Inferior parietal cortex (tissue), 1 donor: Measurements from ENCODE around the gene SEMA3G.

Experiments
- DNase-seq: peaks from one replicate; pipeline ENCODE4 v3.0.0-alpha.2; 2016; ENCODE audit errors: extremely low spot score

Gene SEMA3G

DNA sequence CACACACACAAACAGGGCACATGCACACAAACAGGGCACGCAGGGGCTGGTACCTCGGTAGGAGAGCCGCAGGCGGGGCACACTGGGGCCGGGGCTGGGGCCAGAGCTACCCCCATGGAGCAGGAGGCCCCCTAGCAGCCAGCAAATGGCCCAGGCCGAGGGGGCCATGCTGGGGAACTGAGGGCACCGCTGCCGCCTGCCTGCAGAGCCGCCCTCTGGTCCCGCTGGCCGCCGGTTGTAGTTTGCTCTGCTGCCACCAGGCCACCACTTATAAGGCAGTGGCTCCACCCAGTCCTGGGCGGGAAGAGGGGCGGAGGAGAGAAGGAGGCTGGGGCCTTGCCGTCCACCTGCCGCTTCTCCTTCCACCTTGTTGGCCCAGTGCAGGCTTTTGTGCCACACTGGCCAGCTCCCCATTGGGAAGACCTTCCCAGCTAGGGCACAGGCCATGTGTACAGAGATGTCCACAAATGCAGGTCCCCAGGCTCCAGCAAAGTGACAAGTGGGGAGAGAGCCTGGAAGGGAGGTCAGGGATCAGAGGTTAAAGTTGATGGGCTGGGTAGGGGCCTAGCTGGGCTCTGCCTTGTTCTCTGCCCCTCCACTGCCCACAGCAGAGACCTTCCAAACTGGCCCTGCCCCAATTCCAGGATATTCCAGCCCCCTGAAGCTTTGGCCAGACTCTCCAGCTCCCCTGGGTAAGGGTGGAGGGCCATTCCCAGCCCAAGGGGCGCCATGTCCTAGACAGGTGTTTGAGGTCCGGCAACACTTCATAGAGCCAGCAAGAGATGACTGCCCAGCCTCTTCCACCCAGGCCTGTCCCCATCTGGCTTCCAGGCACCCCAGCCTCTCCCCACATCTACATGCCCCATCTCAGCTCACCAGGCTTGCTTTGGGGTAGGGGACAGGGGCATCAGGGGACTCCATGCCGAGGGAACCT lies at the start of gene SEMA3G:
SEMA3G (minus strand) TSS at position 244 of the 934 bp plus-strand sequence; CDS start at position 168, 76 bp downstream.
- DNase-seq = no peak

DNA sequence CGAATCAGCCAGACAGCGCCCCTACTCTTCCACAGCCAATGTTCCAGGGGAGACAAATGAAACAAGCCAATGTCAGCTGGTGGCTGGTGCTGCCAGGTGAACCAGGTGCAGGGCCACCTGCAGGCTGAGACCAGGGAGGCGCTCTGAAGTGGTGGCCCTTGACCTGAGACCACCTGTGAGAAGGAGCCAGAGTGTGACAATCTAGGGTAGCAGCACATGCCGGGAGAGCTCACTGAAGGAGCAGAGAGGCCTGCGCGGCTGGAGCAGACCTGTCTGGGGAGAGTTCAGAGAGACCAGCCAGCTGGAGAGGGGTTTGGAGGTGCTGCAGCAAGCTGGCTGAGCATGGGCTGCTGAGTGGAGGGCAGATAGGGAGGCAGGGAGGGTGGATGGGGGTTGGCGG lies 49.5 kb upstream of the SEMA3G start:
- no peak for DNase-seq

DNA sequence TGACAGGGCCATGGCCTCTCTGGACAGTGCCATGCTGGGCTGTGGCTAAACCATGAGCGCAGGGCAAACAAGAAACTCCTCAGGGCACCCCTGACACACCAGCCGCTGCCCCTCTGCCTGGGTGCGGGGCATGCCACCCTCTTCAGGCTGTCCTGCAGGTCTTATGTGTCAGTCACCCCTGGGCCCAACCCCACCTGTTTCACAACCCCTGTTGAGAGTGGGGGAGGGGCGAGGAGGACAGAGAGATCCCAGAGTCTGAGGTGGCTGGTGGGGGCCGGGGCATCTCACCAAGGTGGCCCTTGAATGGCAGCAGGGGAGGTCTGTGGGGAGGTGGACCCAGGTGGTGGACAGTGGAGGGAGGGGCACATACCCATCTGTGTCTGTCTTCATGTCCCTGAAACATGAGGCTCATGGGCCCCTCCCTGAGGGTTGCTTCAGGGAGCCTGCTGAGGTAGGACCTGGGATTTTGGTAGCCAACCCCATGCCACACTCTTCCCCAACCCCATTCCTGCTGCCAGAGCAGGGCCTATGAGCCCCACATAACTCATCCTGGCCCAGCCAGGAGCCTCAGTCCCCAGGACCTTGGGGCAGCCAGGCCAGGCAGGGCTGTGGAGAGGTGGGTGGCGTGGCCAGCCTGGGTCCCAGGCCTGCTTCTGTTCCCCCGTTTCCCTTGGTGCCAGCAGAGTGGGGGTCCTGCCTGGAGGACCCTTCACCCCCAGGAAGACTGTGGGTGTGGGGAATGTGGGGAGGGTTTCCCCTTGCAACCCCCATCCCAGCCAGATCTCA lies 48.5 kb upstream of the SEMA3G start:
- DNase-seq = no peak

DNA sequence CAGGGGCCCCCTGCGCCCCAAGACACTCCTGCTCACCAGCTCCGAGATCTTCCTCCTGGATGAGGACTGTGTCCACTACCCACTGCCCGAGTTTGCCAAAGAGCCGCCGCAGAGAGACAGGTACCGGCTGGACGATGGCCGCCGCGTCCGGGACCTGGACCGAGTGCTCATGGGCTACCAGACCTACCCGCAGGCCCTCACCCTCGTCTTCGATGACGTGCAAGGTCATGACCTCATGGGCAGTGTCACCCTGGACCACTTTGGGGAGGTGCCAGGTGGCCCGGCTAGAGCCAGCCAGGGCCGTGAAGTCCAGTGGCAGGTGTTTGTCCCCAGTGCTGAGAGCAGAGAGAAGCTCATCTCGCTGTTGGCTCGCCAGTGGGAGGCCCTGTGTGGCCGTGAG lies 47.2 kb upstream of the SEMA3G start:
- no peak for DNase-seq

DNA sequence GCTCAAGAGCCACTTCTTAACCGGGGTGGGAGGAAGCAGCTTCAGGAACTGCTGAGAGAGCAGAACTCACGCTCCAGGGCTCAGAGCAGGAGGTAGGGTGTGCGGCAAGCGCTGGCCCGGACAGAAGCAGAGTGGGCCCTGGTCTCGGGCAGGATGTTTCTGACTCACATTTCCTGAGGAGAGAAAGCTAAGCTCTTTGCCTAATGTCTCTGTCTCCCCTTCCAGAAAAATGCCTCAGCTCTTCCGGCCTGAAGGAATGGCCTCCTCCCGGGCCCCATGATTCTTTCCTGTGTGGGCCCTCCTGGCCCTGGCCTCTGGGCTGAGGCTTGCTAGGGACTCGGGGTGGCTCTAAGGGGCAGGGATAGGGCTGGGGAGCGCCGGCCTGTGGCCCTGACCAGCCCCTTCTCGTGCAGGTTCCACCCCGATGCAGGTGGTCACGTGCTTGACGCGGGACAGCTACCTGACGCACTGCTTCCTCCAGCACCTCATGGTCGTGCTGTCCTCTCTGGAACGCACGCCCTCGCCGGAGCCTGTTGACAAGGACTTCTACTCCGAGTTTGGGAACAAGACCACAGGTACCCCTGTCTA lies 46.1 kb upstream of the SEMA3G start:
- no peak for DNase-seq

DNA sequence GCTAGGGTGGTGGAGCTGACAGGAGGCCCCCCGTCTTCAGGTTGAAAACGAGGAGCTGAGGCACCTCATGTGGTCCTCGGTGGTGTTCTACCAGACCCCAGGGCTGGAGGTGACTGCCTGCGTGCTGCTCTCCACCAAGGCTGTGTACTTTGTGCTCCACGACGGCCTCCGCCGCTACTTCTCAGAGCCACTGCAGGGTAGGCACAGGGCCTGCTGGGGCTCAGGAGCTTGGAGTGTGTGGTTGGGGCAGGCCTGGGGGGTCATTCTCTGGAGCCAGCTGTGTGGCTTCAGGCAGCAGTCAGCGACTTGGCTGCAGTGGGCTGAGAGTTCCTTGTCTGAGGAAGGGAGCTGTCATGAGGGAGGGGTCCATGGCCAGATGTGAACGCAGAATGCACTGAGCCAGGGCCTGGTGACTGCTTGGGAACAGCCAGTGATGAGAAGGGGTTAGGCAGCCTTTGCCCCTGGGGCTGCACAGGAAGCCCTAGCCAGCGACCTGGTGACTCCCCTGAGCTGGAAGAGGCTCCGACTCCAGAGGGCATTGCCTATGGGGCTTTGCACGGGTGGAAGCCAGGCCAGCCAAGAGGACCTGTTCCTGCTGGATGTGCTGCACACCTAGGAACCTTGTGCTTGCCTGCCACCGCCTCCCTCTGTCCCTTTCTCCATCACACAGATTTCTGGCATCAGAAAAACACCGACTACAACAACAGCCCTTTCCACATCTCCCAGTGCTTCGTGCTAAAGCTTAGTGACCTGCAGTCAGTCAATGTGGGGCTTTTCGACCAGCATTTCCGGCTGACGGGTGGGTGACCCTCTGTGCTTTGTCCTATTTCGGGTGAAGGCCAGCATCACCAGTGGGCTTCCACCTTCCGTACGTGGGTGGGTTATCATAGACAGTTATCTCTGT lies 45.4 kb upstream of the SEMA3G start:
- DNase-seq = no peak

DNA sequence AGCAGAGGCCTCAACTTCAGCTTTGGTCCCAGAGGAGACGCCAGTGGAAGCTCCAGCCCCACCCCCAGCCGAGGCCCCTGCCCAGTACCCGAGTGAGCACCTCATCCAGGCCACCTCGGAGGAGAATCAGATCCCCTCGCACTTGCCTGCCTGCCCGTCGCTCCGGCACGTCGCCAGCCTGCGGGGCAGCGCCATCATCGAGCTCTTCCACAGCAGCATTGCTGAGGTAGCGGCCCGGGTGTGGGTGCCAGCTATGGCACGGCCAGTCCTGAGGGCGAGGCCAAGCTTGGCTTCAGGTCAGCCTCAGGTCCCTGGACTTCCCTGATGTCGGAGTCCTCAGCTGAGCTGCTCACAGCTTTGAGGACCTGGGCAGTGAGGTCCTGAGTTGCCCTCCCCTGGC lies 44.5 kb upstream of the SEMA3G start:
- DNase-seq = no peak

DNA sequence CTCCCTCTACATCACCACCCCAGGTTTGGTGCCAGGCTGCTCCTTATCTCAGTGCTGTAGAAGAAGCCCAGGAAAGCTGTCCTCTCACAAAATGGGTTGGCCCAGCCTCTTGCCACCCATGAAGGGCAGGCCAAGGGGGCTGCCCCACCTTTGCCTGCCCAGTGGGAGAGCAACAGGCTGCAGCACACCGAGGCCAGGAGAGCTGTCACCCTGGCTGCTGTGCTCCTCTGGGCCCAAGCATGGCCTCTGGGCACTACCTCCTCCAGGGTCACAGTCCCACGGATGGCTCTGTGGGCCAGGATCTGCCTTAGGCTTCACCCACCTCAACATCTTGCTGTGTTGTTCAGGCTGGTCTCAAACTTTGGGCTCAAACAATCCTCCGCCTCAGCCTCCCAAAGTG lies 43.8 kb upstream of the SEMA3G start:
- DNase-seq = no peak

DNA sequence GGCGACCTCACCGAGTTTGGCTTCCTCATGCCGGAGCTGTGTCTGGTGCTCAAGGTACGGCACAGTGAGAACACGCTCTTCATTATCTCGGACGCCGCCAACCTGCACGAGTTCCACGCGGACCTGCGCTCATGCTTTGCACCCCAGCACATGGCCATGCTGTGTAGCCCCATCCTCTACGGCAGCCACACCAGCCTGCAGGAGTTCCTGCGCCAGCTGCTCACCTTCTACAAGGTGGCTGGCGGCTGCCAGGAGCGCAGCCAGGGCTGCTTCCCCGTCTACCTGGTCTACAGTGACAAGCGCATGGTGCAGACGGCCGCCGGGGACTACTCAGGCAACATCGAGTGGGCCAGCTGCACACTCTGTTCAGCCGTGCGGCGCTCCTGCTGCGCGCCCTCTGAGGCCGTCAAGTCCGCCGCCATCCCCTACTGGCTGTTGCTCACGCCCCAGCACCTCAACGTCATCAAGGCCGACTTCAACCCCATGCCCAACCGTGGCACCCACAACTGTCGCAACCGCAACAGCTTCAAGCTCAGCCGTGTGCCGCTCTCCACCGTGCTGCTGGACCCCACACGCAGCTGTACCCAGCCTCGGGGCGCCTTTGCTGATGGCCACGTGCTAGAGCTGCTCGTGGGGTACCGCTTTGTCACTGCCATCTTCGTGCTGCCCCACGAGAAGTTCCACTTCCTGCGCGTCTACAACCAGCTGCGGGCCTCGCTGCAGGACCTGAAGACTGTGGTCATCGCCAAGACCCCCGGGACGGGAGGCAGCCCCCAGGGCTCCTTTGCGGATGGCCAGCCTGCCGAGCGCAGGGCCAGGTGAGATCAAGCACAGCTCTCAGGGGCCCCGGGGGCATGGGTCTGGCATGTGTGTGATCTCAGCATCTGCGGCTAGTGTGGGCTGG lies 43.1 kb upstream of the SEMA3G start:
- no peak for DNase-seq

DNA sequence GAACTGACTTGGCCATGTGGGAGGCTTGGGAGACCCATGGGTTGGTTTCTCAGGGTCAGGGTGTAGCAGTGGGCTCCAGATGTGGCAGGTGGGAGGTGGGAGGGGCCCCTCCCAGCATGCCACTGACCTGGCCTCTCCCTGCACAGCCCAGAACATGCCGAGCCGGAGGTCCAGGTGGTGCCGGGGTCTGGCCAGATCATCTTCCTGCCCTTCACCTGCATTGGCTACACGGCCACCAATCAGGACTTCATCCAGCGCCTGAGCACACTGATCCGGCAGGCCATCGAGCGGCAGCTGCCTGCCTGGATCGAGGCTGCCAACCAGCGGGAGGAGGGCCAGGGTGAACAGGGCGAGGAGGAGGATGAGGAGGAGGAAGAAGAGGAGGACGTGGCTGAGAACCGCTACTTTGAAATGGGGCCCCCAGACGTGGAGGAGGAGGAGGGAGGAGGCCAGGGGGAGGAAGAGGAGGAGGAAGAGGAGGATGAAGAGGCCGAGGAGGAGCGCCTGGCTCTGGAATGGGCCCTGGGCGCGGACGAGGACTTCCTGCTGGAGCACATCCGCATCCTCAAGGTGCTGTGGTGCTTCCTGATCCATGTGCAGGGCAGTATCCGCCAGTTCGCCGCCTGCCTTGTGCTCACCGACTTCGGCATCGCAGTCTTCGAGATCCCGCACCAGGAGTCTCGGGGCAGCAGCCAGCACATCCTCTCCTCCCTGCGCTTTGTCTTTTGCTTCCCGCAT lies 42.3 kb upstream of the SEMA3G start:
- DNase-seq = no peak

DNA sequence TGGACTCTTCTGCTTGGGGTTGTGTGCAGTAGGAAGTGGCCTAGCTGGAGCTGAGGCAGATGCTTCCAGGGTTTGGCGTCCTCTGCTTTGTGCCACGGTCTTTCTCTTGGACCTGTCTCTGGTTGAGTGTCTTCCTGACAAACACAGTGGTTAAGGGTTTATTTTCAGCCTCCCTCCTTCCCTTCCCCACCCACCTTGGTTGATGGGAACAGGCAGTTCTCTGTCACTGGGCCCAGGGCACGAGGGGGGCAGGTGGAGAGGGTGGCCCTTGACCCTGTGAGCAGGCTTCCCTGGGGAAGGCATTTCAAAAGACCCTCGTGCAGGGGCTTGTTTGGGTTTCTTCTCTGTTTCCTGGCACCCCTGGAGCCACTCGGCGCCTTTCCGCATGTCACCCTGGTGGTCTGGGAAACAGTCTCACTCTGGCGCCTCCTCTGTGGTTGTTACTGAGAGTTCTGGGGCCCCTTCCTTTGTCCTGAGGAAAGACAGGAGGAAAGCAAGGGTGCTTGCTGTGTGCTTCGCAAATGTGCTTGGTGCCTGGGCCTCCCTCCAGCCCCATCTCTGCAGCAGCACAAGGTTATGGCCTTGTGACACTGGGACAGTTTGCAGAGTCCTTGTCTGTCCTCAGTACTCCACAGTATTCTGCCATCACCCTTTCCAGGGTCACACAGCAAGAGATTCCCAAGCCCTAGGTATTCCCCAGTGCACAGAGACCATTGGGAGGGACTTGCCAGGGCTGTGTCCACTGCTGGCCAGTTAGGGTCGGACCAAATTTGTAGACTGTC lies 40.0 kb upstream of the SEMA3G start:
- DNase-seq = no peak

DNA sequence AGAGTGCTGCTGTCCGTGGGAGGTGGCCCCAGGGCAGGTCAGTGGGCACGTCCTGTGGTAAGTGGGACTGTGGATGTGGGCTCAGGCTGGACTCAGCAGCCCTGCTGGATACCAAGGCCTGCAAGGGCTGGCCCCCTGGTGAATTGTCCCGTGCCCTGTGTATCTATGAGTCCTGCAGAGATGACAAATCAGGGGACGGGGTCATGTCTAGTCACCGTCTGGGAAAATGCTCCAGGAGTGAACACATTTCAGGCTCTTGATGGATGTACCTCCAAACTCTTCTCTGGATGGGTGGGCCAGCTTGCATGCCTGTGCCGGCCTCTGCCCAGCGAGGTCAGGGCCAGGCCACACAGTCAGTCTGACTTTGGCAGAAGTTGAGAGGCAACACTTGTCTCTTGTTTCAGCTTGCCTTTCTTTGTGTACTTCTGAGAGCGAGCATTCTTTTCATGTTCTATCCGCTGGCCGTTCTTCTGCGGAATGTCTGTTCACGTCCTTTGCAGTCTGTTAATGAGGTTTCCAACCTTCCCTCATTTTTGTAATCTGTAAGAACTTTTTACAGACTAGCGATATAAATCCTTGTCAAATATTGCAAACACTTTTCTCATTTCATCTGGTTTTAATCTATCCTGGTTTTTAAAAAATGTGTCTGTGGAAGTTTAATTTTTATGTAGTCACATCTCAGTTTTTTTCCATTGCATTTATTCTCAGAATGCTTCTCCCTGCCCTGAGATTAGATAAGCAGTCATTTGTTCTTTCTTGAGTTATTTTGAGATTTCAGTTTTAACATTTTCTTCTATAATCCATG lies 38.9 kb upstream of the SEMA3G start:
- DNase-seq = no peak

DNA sequence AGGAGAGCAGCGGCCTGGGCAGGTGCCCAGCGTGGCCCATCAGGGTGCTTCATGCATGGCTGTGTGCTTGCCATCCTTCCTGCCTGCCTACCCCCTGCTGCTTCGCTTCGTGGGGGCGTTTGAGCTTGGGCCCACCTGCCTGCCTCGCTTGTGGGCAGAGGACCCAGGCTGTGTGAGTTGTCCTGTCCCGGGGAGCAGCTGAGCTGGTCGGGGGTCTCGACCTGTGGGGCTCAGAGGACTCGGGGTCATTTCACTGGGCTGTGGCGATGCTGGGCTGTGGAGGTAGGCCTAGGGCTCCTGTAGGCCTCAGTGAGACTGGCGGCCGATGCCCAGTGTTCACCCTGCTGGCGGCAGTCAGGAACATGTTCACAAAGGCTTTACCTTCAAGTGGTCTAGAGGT lies 38.2 kb upstream of the SEMA3G start:
- DNase-seq = no peak

DNA sequence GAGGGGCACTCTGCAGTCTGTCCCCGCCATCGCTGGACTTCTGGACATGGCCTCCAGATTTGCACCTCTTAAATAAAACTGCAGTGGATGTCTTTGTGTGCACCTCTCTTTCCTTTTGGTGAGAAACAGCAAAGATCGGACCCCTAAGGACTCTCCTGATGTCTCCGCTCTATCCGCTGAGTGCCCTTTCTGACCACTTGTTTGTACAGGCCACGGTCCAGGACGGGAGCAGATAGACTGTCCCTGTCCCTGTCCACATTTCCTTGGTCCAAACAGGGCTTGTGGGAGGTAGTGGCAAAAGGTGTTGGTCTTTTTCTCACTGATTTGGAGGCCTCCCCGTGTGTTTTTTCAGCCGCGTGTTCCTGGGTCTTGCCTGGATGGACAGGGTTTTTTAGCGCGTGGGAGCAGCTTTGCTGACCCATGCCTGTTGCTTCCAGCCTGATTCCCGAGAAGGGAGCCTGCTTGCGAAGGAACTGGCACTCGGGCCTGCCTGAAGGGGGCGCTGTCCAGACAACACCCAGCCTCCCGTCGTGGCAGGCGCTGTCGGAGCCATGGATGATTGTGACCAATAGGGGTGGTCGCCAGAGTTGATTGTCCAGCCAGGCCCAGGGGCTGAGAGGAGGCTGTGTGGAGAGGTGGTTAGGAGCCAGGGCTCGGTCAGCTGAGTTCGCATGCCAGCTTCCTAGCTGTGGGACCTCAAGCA lies 37.1 kb upstream of the SEMA3G start:
- DNase-seq = no peak

DNA sequence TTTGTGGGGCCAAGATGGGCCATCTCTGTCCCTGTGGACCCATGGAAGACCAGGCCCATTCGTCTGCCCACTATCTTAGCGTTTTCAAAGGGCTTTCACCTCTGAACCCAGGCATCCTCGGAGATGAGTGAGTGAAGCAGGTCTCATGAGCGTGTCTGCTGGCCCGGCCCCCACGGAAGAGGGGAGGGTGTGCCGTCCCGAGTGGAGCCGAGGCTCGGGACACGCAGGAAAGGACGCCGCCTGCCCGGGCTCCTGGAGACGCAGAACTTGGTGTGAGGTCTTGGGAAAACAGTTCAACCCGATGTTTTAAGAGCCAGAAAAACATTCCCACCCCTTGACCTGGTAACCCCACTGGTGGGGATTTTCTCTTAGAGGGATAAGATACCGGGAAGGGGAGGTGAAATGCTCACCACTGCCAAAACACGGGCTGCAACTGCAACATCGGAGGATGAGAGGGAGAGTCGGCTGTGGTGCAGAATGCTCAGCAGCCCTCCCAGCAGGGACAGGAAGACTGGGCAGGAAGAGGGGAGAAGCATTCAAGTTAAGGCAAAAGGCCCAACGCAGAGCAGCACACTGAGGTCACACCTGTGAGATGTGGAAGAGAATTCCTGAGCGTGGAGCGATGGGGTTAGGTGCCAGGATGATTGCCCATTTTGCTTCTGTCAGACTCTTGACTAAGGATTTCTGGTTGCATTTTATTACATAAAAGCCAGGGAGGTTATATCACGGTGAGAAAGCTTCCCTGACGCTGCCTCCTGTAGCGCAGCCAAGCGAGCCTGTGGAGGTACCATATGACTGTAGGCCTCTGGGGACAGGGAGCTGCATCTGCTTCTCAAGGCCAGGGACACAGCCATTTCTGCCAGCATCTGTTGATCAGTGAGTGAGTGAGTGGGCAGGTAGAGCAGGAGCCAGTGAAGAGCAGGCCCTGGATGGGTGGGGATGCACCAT lies 36.1 kb upstream of the SEMA3G start:
- DNase-seq = peak; percentile 42

DNA sequence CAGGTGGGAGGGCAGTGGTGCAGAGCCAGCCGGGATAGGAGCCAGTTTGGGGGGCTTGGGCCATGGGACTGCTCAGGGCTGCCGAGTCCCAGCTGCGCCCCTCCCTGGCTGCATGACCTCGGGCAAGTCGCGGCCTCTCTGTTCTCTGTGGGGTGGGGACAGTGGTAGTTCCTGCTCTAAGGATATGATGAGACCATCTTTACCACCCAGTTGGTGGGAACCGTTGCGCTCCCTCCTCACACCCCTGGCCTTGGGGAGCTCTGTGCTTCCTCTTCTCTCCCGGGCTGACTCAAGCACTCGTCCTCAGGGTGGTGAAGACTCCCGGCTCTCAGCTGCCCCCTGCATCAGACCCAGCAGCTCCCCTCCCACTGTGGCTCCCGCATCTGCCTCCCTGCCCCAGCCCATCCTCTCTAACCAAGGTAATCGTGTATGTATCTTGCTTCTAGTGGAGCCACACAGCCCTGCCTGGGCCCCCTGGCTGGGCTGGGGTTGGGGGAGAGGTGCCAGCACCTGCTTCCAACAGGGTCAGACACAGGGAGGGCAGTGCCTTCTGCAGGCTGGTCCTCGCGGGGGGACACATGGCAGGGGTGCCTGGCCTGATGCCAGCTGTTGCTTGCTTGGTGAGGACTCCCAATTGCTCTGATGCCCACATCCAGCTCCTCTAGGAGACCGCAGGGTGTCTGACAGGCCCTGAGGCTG lies 35.1 kb upstream of the SEMA3G start:
- DNase-seq = no peak
